Measurements from ENCODE around the gene NPR3.

NPR3 gene

DNA sequence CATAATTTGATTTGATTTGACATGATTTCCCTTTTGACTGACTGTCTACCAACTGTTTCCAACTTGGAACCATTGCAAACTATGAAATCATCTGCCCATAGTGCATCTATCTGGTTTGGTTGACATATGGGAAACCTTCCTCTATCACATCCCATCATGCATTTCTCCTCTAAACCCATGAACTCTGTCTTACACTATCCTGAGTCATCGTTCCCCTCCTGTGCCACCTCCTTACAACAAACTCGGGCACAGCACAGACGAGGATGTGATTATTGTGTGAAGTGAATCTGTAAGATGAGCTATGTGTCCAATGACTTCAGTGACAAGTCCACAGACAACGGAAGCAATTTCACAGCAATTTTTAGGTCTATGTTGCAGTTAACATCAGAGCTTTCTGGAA, 126.1 kb downstream of the NPR3 start:
- TF ChIP-seq POLR2AphosphoS5 (IDR thresholded peaks at IDR 0.05; ENCODE audit: low read depth, low read length), result no peak
- TF ChIP-seq PAX5 (IDR thresholded peaks at IDR 0.05; ENCODE audit: insufficient read depth, low read length, severe bottlenecking), result no peak
- no peak for TF ChIP-seq TAF1 (IDR thresholded peaks at IDR 0.05; ENCODE audit: low read depth, low read length)
- no peak for TF ChIP-seq POLR2A (IDR thresholded peaks at IDR 0.05; ENCODE audit: low read depth, low read length)
- TF ChIP-seq SPI1 (IDR thresholded peaks at IDR 0.05; ENCODE audit: low read depth, low read length), result no peak
- no peak for TF ChIP-seq POU2F2 (IDR thresholded peaks at IDR 0.05; ENCODE audit: low read depth, low read length)
- no peak for FAIRE-seq
- DNase-seq (ENCODE audit: insufficient read length, low spot score), result no peak

DNA sequence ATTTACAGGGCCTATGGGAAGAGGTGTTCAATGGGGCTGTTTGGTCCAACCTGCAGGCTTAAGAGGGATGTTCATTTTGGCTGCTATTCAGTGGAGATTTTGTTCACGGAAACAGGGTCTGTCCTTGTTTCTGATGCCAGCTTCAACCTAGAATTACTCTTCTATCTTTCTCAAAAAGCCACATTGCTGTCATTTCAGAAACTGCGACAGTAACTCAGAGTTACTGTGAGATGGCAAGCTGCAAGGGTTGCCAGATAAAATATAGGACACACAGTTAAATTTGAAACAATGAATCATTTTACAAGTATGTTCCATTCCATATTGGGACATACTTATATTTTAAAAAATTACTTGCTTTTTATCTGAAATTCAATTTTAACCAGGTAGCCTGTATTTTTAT, 128.0 kb downstream of the NPR3 start:
- TF ChIP-seq POLR2A (IDR thresholded peaks at IDR 0.05; ENCODE audit: low read depth, low read length) (no peak), POLR2AphosphoS5 (IDR thresholded peaks at IDR 0.05; ENCODE audit: low read depth, low read length) (no peak), TAF1 (IDR thresholded peaks at IDR 0.05; ENCODE audit: low read depth, low read length) (no peak), POU2F2 (IDR thresholded peaks at IDR 0.05; ENCODE audit: low read depth, low read length) (no peak), PAX5 (IDR thresholded peaks at IDR 0.05; ENCODE audit: insufficient read depth, low read length, severe bottlenecking) (no peak), SPI1 (IDR thresholded peaks at IDR 0.05; ENCODE audit: low read depth, low read length) (no peak)
- no peak for DNase-seq (ENCODE audit: insufficient read length, low spot score)
- FAIRE-seq, result no peak

DNA sequence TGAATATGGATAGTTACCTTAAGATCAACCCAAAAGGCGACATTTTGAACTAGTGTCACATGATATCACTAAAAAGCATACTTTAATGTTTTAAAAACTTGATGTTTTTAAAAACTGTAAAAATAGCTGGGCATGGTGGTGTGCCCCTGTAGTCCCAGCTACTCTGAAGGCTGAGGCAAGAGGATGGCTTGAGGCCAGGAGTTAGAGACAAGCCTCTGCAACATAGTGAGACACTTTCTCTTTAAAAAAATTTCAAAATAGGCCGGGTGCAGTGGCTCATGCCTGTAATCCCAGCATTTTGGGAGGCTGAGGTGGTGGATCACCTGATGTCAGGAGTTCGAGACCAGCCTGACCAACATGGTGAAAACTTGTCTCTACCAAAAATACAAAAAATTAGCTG, 129.5 kb downstream of the NPR3 start:
- FAIRE-seq (no peak), DNase-seq (ENCODE audit: insufficient read length, low spot score) (no peak)
- no peak for TF ChIP-seq TAF1 (IDR thresholded peaks at IDR 0.05; ENCODE audit: low read depth, low read length)
- TF ChIP-seq PAX5 (IDR thresholded peaks at IDR 0.05; ENCODE audit: insufficient read depth, low read length, severe bottlenecking), result no peak
- no peak for TF ChIP-seq POU2F2 (IDR thresholded peaks at IDR 0.05; ENCODE audit: low read depth, low read length)
- TF ChIP-seq POLR2A (IDR thresholded peaks at IDR 0.05; ENCODE audit: low read depth, low read length), result no peak
- no peak for TF ChIP-seq SPI1 (IDR thresholded peaks at IDR 0.05; ENCODE audit: low read depth, low read length)
- TF ChIP-seq POLR2AphosphoS5 (IDR thresholded peaks at IDR 0.05; ENCODE audit: low read depth, low read length), result no peak

Data from GM12891 (cell line).